OCI-LY7 (cell line): ENCODE data around the gene TKT. TPM values are rescaled to one million over a fixed set of nuclear protein-coding genes. Genes with fewer than 3 reads are reported as not detected.

Experiments used
- BruUV-seq: library from RNA; stranded (reverse); fragments of 400-500 nt; replicated peaks from 2 replicates; lab custom pipeline; 2021; lab: Mats Ljungman, UMichigan
- CTCF ChIA-PET: fragments of 300-600 bp; sonication (Branson Sonifier 250); formaldehyde crosslinking; loops from one replicate; lab custom pipeline; 2022; ENCODE audit warnings: antibody characterized with exemption; ENCODE audit not compliant: unreplicated experiment; lab: Charles Lee
- POLR2A ChIA-PET: fragments of 300-600 bp; sonication (Branson Sonifier 250); formaldehyde crosslinking; loops from one replicate; lab custom pipeline; 2022; ENCODE audit warnings: antibody characterized with exemption; lab: Charles Lee
- DNase-seq: peaks from one replicate; pipeline ENCODE4 v3.0.0-alpha.2; 2015; ENCODE audit warnings: low spot score
- H2AFZ ChIP-seq: fragments of 200-600 bp; sonication (generic), shearing (Covaris generic); 2 replicates; pipeline ENCODE4 v1.6.1; 2014; ENCODE audit warnings: mild to moderate bottlenecking, antibody characterized with exemption, low read length, moderate library complexity
- H3K27ac ChIP-seq: fragments of 200-600 bp; sonication (generic); 2 replicates; pipeline ENCODE4 v1.5.1; 2014; ENCODE audit warnings: mixed run types, low read depth, mild to moderate bottlenecking, moderate library complexity, low read length, inconsistent platforms; ENCODE audit not compliant: poor library complexity, severe bottlenecking
- H3K36me3 ChIP-seq: fragments of 200-600 bp; sonication (generic); 2 replicates; pipeline ENCODE4 v1.6.1; 2014; ENCODE audit warnings: mild to moderate bottlenecking, antibody characterized with exemption, low read length, moderate library complexity, mixed read lengths; ENCODE audit not compliant: insufficient read depth
- H3K4me1 ChIP-seq: fragments of 200-600 bp; sonication (generic); 2 replicates; pipeline ENCODE4 v1.5.1; 2014; ENCODE audit warnings: mild to moderate bottlenecking, low read length; ENCODE audit not compliant: insufficient read depth, poor library complexity, severe bottlenecking
- H3K4me2 ChIP-seq: fragments of 200-600 bp; sonication (generic); 2 replicates; pipeline ENCODE4 v1.6.1; 2014; ENCODE audit warnings: mild to moderate bottlenecking, low read length
- H3K4me3 ChIP-seq: fragments of 200-600 bp; sonication (generic); 2 replicates; pipeline ENCODE4 v1.5.1; 2014; ENCODE audit warnings: mild to moderate bottlenecking, low read depth, low read length; ENCODE audit not compliant: poor library complexity, severe bottlenecking
- H3K79me2 ChIP-seq: fragments of 200-600 bp; sonication (generic); 2 replicates; pipeline ENCODE4 v1.6.1; 2016; ENCODE audit warnings: low read depth, mild to moderate bottlenecking, low read length, moderate library complexity, mixed read lengths; ENCODE audit not compliant: insufficient read depth
- H3K9me2 ChIP-seq: fragments of 200-600 bp; sonication (generic); 2 replicates; pipeline ENCODE4 v1.6.1; 2016; ENCODE audit warnings: mild to moderate bottlenecking, low read length, mixed read lengths; ENCODE audit not compliant: insufficient read depth
- H3K9me3 ChIP-seq: fragments of 200-600 bp; sonication (generic); 2 replicates; pipeline ENCODE4 v1.6.1; 2014; ENCODE audit warnings: mild to moderate bottlenecking, mixed run types, low read length, mixed read lengths
- H4K20me1 ChIP-seq: fragments of 200-600 bp; sonication (generic); 2 replicates; pipeline ENCODE4 v1.6.1; 2014; ENCODE audit warnings: mild to moderate bottlenecking, antibody characterized with exemption, low read length, moderate library complexity, mixed read lengths; ENCODE audit not compliant: insufficient read depth
- CTCF ChIP-seq: fragments of 200-600 bp; sonication (generic); conservative IDR thresholded peaks from 2 replicates; pipeline ENCODE4 v1.5.1; 2014; ENCODE audit warnings: mild to moderate bottlenecking, antibody characterized with exemption, low read length, moderate library complexity, mixed read lengths
- EZH2phosphoT487 ChIP-seq: fragments of 200-600 bp; sonication (generic); IDR thresholded peaks from 2 replicates; pipeline ENCODE4 v1.6.1; 2018; ENCODE audit warnings: low read depth, borderline replicate concordance, mild to moderate bottlenecking, mixed run types, antibody characterized with exemption, low read length, moderate library complexity, mixed read lengths
- intact Hi-C: fragments of 100-400 bp; cut with micrococcal nuclease; formaldehyde crosslinking; loops from one replicate; pipeline ENCODE4 v1.10.0; 2022; ENCODE audit not compliant: unreplicated experiment
- total RNA-seq, 2 experiments: library from RNA; depleted of rRNA in 1 of 2; stranded (reverse); fragments of >200 nt in 1 of 2; shearing (Covaris generic) in 1 of 2; gene quantifications; 2 replicates each; pipeline ENCODE4 v1.2.3, GENCODE V29; 2014 to 2022

The TKT gene
- total RNA-seq, 2 experiments from 2014 or later: 325 to 386 TPM

GRCh38 chr3:53217175-53217574, 38.6 kb downstream of the TKT start:
- POLR2A ChIA-PET: interaction anchor here (0.6 to 1.0 kb wide), 2 partner anchors 19 to 30 kb away, joined by 3 read pairs; no protein-coding TSS in a partner anchor
- H3K27ac ChIP-seq: no peak overlapping the region
- H3K36me3 ChIP-seq: peaks cover 58% of the 10 kb centered on the region
- 0 out of 2 replicates have a peak, but pooled peaks cover 11% of the 10 kb centered on the region for H3K79me2 ChIP-seq
- no peaks in the 10 kb centered on the region for H4K20me1 ChIP-seq
- no peak for DNase-seq
- H3K9me2 ChIP-seq: no peaks in the 10 kb centered on the region
- BruUV-seq: no TSS peak
- no peak overlapping the region for H2AFZ ChIP-seq
- H3K4me3 ChIP-seq: no peak overlapping the region
- peaks cover 11% of the 10 kb centered on the region for H3K4me1 ChIP-seq
- CTCF ChIA-PET: no interaction called here
- intact Hi-C loops: no loop called here
- H3K4me2 ChIP-seq: no peak overlapping the region
- H3K9me3 ChIP-seq: no peaks in the 10 kb centered on the region
- TF ChIP-seq CTCF: no peak
- no peak for TF ChIP-seq EZH2phosphoT487

DNA sequence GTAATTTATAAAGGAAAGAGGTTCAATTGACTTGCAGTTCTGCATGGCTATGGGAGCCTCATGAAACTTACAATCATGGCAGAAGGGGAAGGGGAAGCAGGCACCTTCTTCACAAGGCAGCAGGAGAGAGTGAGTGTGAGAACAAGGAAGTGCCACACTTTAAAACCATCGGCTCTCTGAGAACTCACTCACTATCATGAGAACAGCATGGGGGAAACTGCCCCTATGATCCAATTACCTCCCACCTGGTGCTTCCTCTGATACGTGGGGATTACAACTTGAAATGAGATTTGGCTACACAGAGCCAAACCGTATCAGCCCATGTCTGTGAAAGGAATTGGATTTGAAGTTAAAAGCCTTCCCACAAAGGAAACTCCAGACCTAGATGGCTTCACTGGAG, 39.1 kb downstream of the TKT start:
- TF ChIP-seq CTCF: no peak
- no peak for TF ChIP-seq EZH2phosphoT487
- no TSS peak for BruUV-seq
- CTCF ChIA-PET: no interaction called here

DNA sequence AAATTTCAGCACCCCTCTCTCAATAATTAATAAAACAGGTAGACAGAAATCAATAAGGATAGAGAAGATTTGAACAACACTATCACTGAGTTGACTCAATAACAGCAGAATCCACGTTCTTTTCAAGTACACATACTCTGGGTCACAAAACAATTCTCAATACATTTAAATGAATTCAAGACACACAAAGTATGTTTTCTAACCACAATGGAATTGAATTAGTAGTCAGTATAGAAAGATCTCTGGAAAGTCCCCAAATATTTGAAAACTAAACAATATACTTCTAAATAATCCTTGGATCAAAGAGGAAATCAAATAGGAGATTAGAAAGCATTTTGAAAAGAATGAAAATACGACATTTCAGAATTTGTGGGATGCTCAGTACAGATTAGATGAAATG, 40.0 kb downstream of the TKT start:
- Histone ChIP-seq H3K27ac (no peak overlapping the region), H2AFZ (no peak overlapping the region), H3K4me1 (peaks cover 11% of the 10 kb centered on the region), H3K4me3 (no peak overlapping the region), H4K20me1 (no peaks in the 10 kb centered on the region), H3K79me2 (peaks cover 23% of the 10 kb centered on the region; the same call in 1 of the 2 replicates), H3K36me3 (peaks cover 59% of the 10 kb centered on the region), H3K9me3 (no peaks in the 10 kb centered on the region), H3K4me2 (no peak overlapping the region), H3K9me2 (no peaks in the 10 kb centered on the region)
- intact Hi-C loops: no loop called here
- TF ChIP-seq CTCF: no peak
- TF ChIP-seq EZH2phosphoT487: no peak
- no TSS peak for BruUV-seq
- ChIA-PET POLR2A (interaction anchor here (0.7 kb wide), 1 partner anchor 74 kb away, joined by 3 read pairs; no protein-coding TSS in a partner anchor), CTCF (no interaction called here)
- no peak for DNase-seq

More for the DNA sequence above, 39.1 kb downstream of the TKT start:
- no peak overlapping the region for H3K4me2 ChIP-seq
- POLR2A ChIA-PET: interaction anchor here (0.6 to 1.0 kb wide), 2 partner anchors 18 to 30 kb away, joined by 3 read pairs; no protein-coding TSS in a partner anchor
- 0 out of 2 replicates have a peak, but pooled peaks cover 15% of the 10 kb centered on the region for H3K79me2 ChIP-seq
- no peak overlapping the region for H2AFZ ChIP-seq
- peaks cover 11% of the 10 kb centered on the region for H3K4me1 ChIP-seq
- H3K9me2 ChIP-seq: no peaks in the 10 kb centered on the region
- no peak overlapping the region for H3K27ac ChIP-seq
- peaks cover 58% of the 10 kb centered on the region for H3K36me3 ChIP-seq
- no peaks in the 10 kb centered on the region for H4K20me1 ChIP-seq
- no peak for DNase-seq
- intact Hi-C loops: no loop called here
- no peak overlapping the region for H3K4me3 ChIP-seq
- no peaks in the 10 kb centered on the region for H3K9me3 ChIP-seq
